H9 (cell line): ENCODE measurements around the gene KDM2A. TPM values are rescaled to one million over a fixed set of nuclear protein-coding genes. Genes with fewer than 3 reads are reported as not detected.

Experiments used
- DNase-seq: peaks from one replicate; pipeline ENCODE4 v3.0.0-alpha.2; 2017
- H2AFZ ChIP-seq: one replicate; pipeline ENCODE4 v1.6.1; 2013; ENCODE audit warnings: mild to moderate bottlenecking, low read length, control low read depth, moderate library complexity
- H2AK5ac ChIP-seq: 2 replicates; pipeline ENCODE4 v1.6.1; 2013; ENCODE audit warnings: low read length, control low read depth, mixed read lengths; ENCODE audit not compliant: insufficient read length
- H2BK120ac ChIP-seq: one replicate; pipeline ENCODE4 v1.6.1; 2013; ENCODE audit warnings: low read depth, mild to moderate bottlenecking, low read length, control low read depth, inconsistent platforms; ENCODE audit not compliant: poor library complexity, severe bottlenecking
- H2BK12ac ChIP-seq: 2 replicates; pipeline ENCODE4 v1.6.1; 2013; ENCODE audit warnings: low read length, control low read depth, mixed read lengths, low read depth; ENCODE audit not compliant: insufficient read length
- H2BK15ac ChIP-seq: 2 replicates; pipeline ENCODE4 v1.6.1; 2013; ENCODE audit warnings: low read depth, low read length, control low read depth
- H2BK20ac ChIP-seq: one replicate; pipeline ENCODE4 v1.6.1; 2013; ENCODE audit warnings: low read depth, mild to moderate bottlenecking, low read length, control low read depth, inconsistent platforms; ENCODE audit not compliant: poor library complexity, severe bottlenecking
- H2BK5ac ChIP-seq: 2 replicates; pipeline ENCODE4 v1.6.1; 2013; ENCODE audit warnings: low read length, control low read depth, mixed read lengths; ENCODE audit not compliant: insufficient read length
- H3K14ac ChIP-seq: 2 replicates; pipeline ENCODE4 v1.6.1; 2013; ENCODE audit warnings: low read length, control low read depth; ENCODE audit not compliant: insufficient read depth
- H3K18ac ChIP-seq: 2 replicates; pipeline ENCODE4 v1.6.1; 2013; ENCODE audit warnings: low read depth, mild to moderate bottlenecking, mixed read lengths, low read length, control low read depth; ENCODE audit not compliant: insufficient read length
- H3K23ac ChIP-seq: 2 replicates; pipeline ENCODE4 v1.6.1; 2013; ENCODE audit warnings: low read length, control low read depth, mixed read lengths, low read depth; ENCODE audit not compliant: insufficient read length
- H3K23me2 ChIP-seq: 2 replicates; pipeline ENCODE4 v1.6.1; 2013; ENCODE audit warnings: low read depth, mild to moderate bottlenecking, mixed read lengths, low read length, control low read depth; ENCODE audit not compliant: insufficient read length, poor library complexity, severe bottlenecking
- H3K27ac ChIP-seq: 2 replicates; pipeline ENCODE4 v1.5.1; 2013; ENCODE audit warnings: low read length, control low read depth, mixed read lengths, low read depth; ENCODE audit not compliant: insufficient read length
- H3K27me3 ChIP-seq: 2 replicates; pipeline ENCODE4 v1.6.1; 2013; ENCODE audit warnings: low read length, control low read depth, inconsistent platforms; ENCODE audit not compliant: insufficient read depth
- H3K4ac ChIP-seq: 2 replicates; pipeline ENCODE4 v1.6.1; 2013; ENCODE audit warnings: low read depth, mild to moderate bottlenecking, control low read depth, inconsistent platforms, low read length, moderate library complexity
- H3K4me1 ChIP-seq: 2 replicates; pipeline ENCODE4 v1.6.1; 2013; ENCODE audit warnings: low read length, control low read depth, inconsistent platforms; ENCODE audit not compliant: insufficient read depth
- H3K4me2 ChIP-seq: 2 replicates; pipeline ENCODE4 v1.6.1; 2013; ENCODE audit warnings: low read length, control low read depth, mixed read lengths; ENCODE audit not compliant: insufficient read length, insufficient read depth
- H3K56ac ChIP-seq: 2 replicates; pipeline ENCODE4 v1.6.1; 2013; ENCODE audit warnings: low read depth, mild to moderate bottlenecking, mixed read lengths, low read length, control low read depth; ENCODE audit not compliant: insufficient read length
- H3K79me1 ChIP-seq: 2 replicates; pipeline ENCODE4 v1.6.1; 2013; ENCODE audit warnings: low read depth, mild to moderate bottlenecking, moderate library complexity, low read length, control low read depth, inconsistent platforms; ENCODE audit not compliant: insufficient read depth, poor library complexity, severe bottlenecking
- H3K79me2 ChIP-seq: 2 replicates; pipeline ENCODE4 v1.6.1; 2013; ENCODE audit warnings: low read length, control low read depth, inconsistent platforms; ENCODE audit not compliant: insufficient read depth
- H3K9ac ChIP-seq: 2 replicates; pipeline ENCODE4 v1.6.1; 2013; ENCODE audit warnings: low read length, control low read depth, mixed read lengths; ENCODE audit not compliant: insufficient read length; ENCODE audit errors: extremely low read depth
- H3K9me3 ChIP-seq: one replicate; pipeline ENCODE4 v1.6.1; 2013; ENCODE audit warnings: low read depth, low read length, inconsistent platforms; ENCODE audit not compliant: control insufficient read depth
- H3T11ph ChIP-seq: one replicate; pipeline ENCODE4 v1.6.1; 2013; ENCODE audit warnings: mild to moderate bottlenecking, low read length, control low read depth, inconsistent platforms
- H4K20me1 ChIP-seq: one replicate; pipeline ENCODE4 v1.6.1; 2013; ENCODE audit not compliant: control insufficient read depth, insufficient read length, insufficient read depth
- H4K5ac ChIP-seq: 2 replicates; pipeline ENCODE4 v1.6.1; 2013; ENCODE audit warnings: low read depth, mild to moderate bottlenecking, mixed read lengths, low read length, control low read depth; ENCODE audit not compliant: insufficient read length
- H4K8ac ChIP-seq: replicated peaks from 2 replicates; pipeline ENCODE4 v1.6.1; 2013; ENCODE audit warnings: low read length, control low read depth, mixed read lengths, low read depth; ENCODE audit not compliant: insufficient read length
- H4K91ac ChIP-seq: 2 replicates; pipeline ENCODE4 v1.6.1; 2013; ENCODE audit warnings: low read depth, mild to moderate bottlenecking, moderate library complexity, mixed read lengths, low read length, control low read depth; ENCODE audit not compliant: insufficient read length
- H3K27ac Mint-ChIP-seq, 3 experiments: 2 replicates in 2 of 3; 3 replicates in 1 of 3; pipeline ENCODE4 v1.8.0; 2020 to 2021; ENCODE audit warnings: mixed read lengths in 3 of 3, mild to moderate bottlenecking in 1 of 3, moderate library complexity in 1 of 3
- H3K27me3 Mint-ChIP-seq: 2 replicates; pipeline ENCODE4 v1.8.0; 2021; ENCODE audit warnings: low read depth, mild to moderate bottlenecking, moderate library complexity, mixed read lengths
- H3K36me3 Mint-ChIP-seq, 3 experiments: 2 replicates in 2 of 3; 3 replicates in 1 of 3; pipeline ENCODE4 v1.8.0; 2020 to 2021; ENCODE audit warnings: low read depth in 3 of 3, mixed read lengths in 3 of 3; ENCODE audit not compliant: insufficient read depth in 1 of 3
- H3K4me1 Mint-ChIP-seq, 2 experiments: 2 replicates each; pipeline ENCODE4 v1.8.0; 2020; ENCODE audit warnings: mixed read lengths in 2 of 2
- H3K4me3 Mint-ChIP-seq, 2 experiments: 2 replicates in 1 of 2; 3 replicates in 1 of 2; pipeline ENCODE4 v1.8.0; 2020 to 2021; ENCODE audit warnings: mild to moderate bottlenecking in 2 of 2, mixed read lengths in 2 of 2, moderate library complexity in 1 of 2
- H3K9me3 Mint-ChIP-seq, 2 experiments: 2 replicates in 1 of 2; 3 replicates in 1 of 2; pipeline ENCODE4 v1.8.0; 2020; ENCODE audit warnings: mild to moderate bottlenecking in 2 of 2, mixed read lengths in 2 of 2, moderate library complexity in 1 of 2
- CTCF ChIP-seq: fragments of 200-600 bp; sonication (generic); conservative IDR thresholded peaks from 3 replicates; pipeline ENCODE4 v1.8.0; 2021; ENCODE audit warnings: antibody characterized with exemption, mild to moderate bottlenecking
- WGBS: extraction: QIAGEN DNeasy Blood & Tissue Kit; methylation state at CpG from one replicate; pipeline ENCODE4 v1.1.7; 2013; ENCODE audit warnings: missing lambda C conversion rate, low lambda C conversion rate, mixed read lengths; ENCODE audit not compliant: insufficient read length; ENCODE audit errors: extremely low coverage; 5-methylcytosine and 5-hydroxymethylcytosine counted together
- total RNA-seq: library from RNA; stranded (reverse); gene quantifications from 2 replicates; pipeline ENCODE4 v1.2.1, GENCODE V29; 2021

Gene KDM2A
- total RNA-seq, 1 experiment from 2014 or later = 85.9 TPM

- H3K27ac Mint-ChIP-seq = no peak overlapping the region
- peaks cover 16 to 21% of the 10 kb centered on the region in 2 experiments; a peak in 4 of 5 replicates for H3K9me3 Mint-ChIP-seq
- DNase-seq = no peak
- Histone ChIP-seq H2BK15ac (no peak overlapping the region), H3K4ac (no peak overlapping the region), H4K20me1 (no peaks in the 10 kb centered on the region), H4K5ac (no peak overlapping the region), H2BK120ac (no peak overlapping the region), H3K23me2 (peaks cover 8% of the 10 kb centered on the region), H2BK20ac (no peak overlapping the region), H3K9ac (no peak overlapping the region), H4K8ac (no peak overlapping the region), H3K27me3 (no peaks in the 10 kb centered on the region), H3K79me1 (no peaks in the 10 kb centered on the region), H3K9me3 (no peaks in the 10 kb centered on the region), H2AK5ac (no peak overlapping the region), H2BK5ac (no peak overlapping the region), H3K14ac (no peak overlapping the region), H3K4me2 (no peak overlapping the region), H2AFZ (no peak overlapping the region), H3K18ac (no peak overlapping the region), H2BK12ac (no peak overlapping the region), H3K79me2 (no peaks in the 10 kb centered on the region), H3K56ac (no peak overlapping the region), H3K4me1 (no peaks in the 10 kb centered on the region), H3T11ph (no peak overlapping the region), H4K91ac (no peak overlapping the region), H3K23ac (no peak overlapping the region), H3K27ac (no peak overlapping the region)
- no CpG with 5 or more reads among the region's 7 CpGs for WGBS
- peaks cover 7 to 9% of the 10 kb centered on the region in 2 experiments; a peak in 3 of 4 replicates for H3K4me1 Mint-ChIP-seq
- peaks cover 26 to 53% (median 44%) of the 10 kb centered on the region in 3 experiments for H3K36me3 Mint-ChIP-seq
- TF ChIP-seq CTCF = no peak
- no peak overlapping the region for H3K4me3 Mint-ChIP-seq
- no peaks in the 10 kb centered on the region for H3K27me3 Mint-ChIP-seq
These were observed 179.7 kb downstream of the KDM2A start for GRCh38 chr11:67298786-67299185.
